ENCODE measurements around the gene LARP6. TPM values are rescaled to one million over a fixed set of nuclear protein-coding genes. Genes with fewer than 3 reads are reported as not detected.
"Not testable (repeated sequence)": the region's sequence is repeated elsewhere in the genome, so short reads cannot be mapped to it uniquely, and the experiment has no call there.

Gene LARP6
- total RNA-seq, 1 donor from 2014 or later, result 50.6 TPM

- Histone ChIP-seq H3K9me3 (replicated peaks) (no peaks in the 10 kb centered on the region), H3K27ac (replicated peaks) (no peak overlapping the region), H3K27me3 (ENCODE audit: low read depth) (no peaks in the 10 kb centered on the region), H3K4me1 (peaks cover 4% of the 10 kb centered on the region), H3K4me3 (no peak overlapping the region), H3K36me3 (no peaks in the 10 kb centered on the region)
- intact Hi-C loops (cut with micrococcal nuclease), result no loop called here
- DNase-seq, result no peak
- no peak for TF ChIP-seq CTCF (IDR thresholded peaks at IDR 0.05; ENCODE audit: borderline replicate concordance)
Measured at GRCh38 chr15:70815604-70816003, 38.4 kb downstream of the LARP6 start.

DNA sequence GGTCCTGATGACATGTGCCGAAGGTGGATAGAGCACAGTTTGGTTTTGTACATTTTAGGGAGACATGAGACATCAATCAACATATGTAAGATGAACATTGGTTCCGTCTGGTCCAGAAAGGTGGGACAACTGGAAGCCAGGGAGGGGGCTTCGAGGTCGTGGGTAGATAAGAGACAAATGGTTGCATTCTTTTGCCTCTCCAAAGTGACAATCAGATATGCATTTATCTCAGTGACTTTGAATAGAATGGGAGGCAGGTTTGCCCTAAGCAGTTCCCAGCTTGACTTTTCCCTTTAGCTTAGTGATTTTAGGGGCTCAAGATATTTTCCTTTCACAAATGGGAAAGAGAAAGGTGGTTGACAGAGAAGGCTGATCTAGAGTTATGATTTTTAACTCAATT, 38.9 kb downstream of the LARP6 start:
- H3K36me3 ChIP-seq; H3K27ac ChIP-seq (replicated peaks); H3K4me1 ChIP-seq; H3K4me3 ChIP-seq; intact Hi-C loops (cut with micrococcal nuclease); H3K27me3 ChIP-seq (ENCODE audit: low read depth); DNase-seq; H3K9me3 ChIP-seq (replicated peaks): not testable (repeated sequence)

DNA sequence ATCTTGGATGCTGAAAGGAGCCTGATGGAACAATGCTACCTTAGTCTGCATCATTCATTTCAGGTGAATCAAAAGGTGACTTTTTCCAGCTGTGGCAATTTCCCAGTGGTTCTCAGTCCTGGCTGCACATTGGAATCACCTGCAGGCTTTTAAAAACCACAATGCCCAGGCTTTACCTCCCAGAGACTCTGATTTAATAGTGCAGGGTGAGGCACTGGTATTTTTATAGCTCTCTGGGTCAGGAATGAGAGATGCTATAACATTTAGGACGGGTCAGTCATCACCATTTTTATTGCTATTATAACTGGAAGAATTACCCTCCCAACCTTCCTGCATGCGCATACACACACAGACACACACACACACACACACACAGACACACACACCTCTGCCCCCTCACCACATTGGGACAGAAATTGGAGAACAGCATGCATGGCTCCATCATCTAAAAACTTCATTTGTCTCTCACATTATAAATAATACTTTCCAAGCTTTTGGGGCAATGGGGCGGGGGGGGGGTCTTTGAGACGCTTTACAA, 41.1 kb downstream of the LARP6 start:
- intact Hi-C loops (cut with micrococcal nuclease), result loop anchor here (5.0 kb wide), 1 partner anchor 136 kb away; no protein-coding TSS in a partner anchor

GRCh38 chr15:70810916-70811578, 42.9 kb downstream of the LARP6 start:
- no peak for TF ChIP-seq CTCF (IDR thresholded peaks at IDR 0.05; ENCODE audit: borderline replicate concordance)
- H3K27me3 ChIP-seq (ENCODE audit: low read depth), result no peaks in the 10 kb centered on the region
- intact Hi-C loops (cut with micrococcal nuclease), result loop anchor here (5.0 kb wide), 1 partner anchor 134 kb away; no protein-coding TSS in a partner anchor

More for the DNA sequence above, 41.1 kb downstream of the LARP6 start:
- no peaks in the 10 kb centered on the region for H3K9me3 ChIP-seq (replicated peaks)
- no peaks in the 10 kb centered on the region for H3K27me3 ChIP-seq (ENCODE audit: low read depth)
- DNase-seq, result no peak
- peaks cover 4% of the 10 kb centered on the region for H3K4me1 ChIP-seq
- TF ChIP-seq CTCF (IDR thresholded peaks at IDR 0.05; ENCODE audit: borderline replicate concordance), result no peak
- no peaks in the 10 kb centered on the region for H3K36me3 ChIP-seq
- no peak overlapping the region for H3K27ac ChIP-seq (replicated peaks)
- H3K4me3 ChIP-seq, result no peak overlapping the region

GRCh38 chr15:70806992-70807712, 46.8 kb downstream of the LARP6 start:
- Histone ChIP-seq H3K4me1 (peaks cover 12% of the 10 kb centered on the region), H3K27ac (replicated peaks) (peak overlapping the region; percentile 40), H3K27me3 (ENCODE audit: low read depth) (no peaks in the 10 kb centered on the region), H3K36me3 (no peaks in the 10 kb centered on the region), H3K4me3 (no peak overlapping the region), H3K9me3 (replicated peaks) (no peaks in the 10 kb centered on the region)
- intact Hi-C loops (cut with micrococcal nuclease), result no loop called here
- DNase-seq, result peak; percentile 56
- TF ChIP-seq CTCF (IDR thresholded peaks at IDR 0.05; ENCODE audit: borderline replicate concordance), result no peak

More at GRCh38 chr15:70810916-70811578, 42.9 kb downstream of the LARP6 start:
- no peaks in the 10 kb centered on the region for H3K9me3 ChIP-seq (replicated peaks)
- peaks cover 12% of the 10 kb centered on the region for H3K4me1 ChIP-seq
- no peaks in the 10 kb centered on the region for H3K36me3 ChIP-seq
- no peak overlapping the region for H3K4me3 ChIP-seq
- no peak for DNase-seq
- H3K27ac ChIP-seq (replicated peaks), result no peak overlapping the region

GRCh38 chr15:70804388-70804787, 49.6 kb downstream of the LARP6 start:
- H3K27me3 ChIP-seq (ENCODE audit: low read depth); DNase-seq; intact Hi-C loops (cut with micrococcal nuclease); H3K27ac ChIP-seq (replicated peaks); H3K9me3 ChIP-seq (replicated peaks); H3K4me3 ChIP-seq; H3K36me3 ChIP-seq: not testable (repeated sequence)
- peaks cover 23% of the 10 kb centered on the region for H3K4me1 ChIP-seq
